CD4-positive, CD25-positive, alpha-beta regulatory T cell (primary cell): ENCODE data around the gene ERBB4. TPM values are rescaled to one million over a fixed set of nuclear protein-coding genes. Genes with fewer than 3 reads are reported as not detected.

Source experiments
- ATAC-seq, 2 donors: fragments of 150-1000 bp; cut with Tn5 transposase; one replicate each; pipeline ENCODE4 v1.10.0; 2021; ENCODE audit warnings: low read depth in 2 of 2, moderate number of reproducible peaks in 2 of 2, moderate library complexity in 1 of 2
- DNase-seq, 3 donors: peaks; one replicate each; pipeline versions ENCODE4 v3.0.0 to v3.0.0-alpha.2; 2012 to 2022; ENCODE audit warnings: mixed read lengths in 1 of 3
- H3K27ac ChIP-seq: one replicate; pipeline ENCODE4 v1.7.0; 2013; ENCODE audit warnings: mild to moderate bottlenecking, low read length; ENCODE audit not compliant: insufficient read depth, poor library complexity, severe bottlenecking
- H3K27me3 ChIP-seq: one replicate; pipeline ENCODE4 v1.7.0; 2013; ENCODE audit warnings: low read length; ENCODE audit not compliant: control insufficient read depth, insufficient read depth
- H3K36me3 ChIP-seq: one replicate; pipeline ENCODE4 v1.7.0; 2013; ENCODE audit warnings: mild to moderate bottlenecking, low read length, moderate library complexity; ENCODE audit not compliant: control insufficient read depth, insufficient read depth
- H3K4me1 ChIP-seq: 2 replicates; pipeline ENCODE4 v1.7.0; 2013; ENCODE audit warnings: mild to moderate bottlenecking, low read length; ENCODE audit not compliant: insufficient read depth, control insufficient read depth, poor library complexity, severe bottlenecking
- H3K4me3 ChIP-seq: one replicate; pipeline ENCODE4 v1.7.0; 2013; ENCODE audit warnings: low read depth, mild to moderate bottlenecking, low read length, moderate library complexity
- H3K9me3 ChIP-seq, 2 experiments: 1 replicate in 1 of 2; 2 replicates in 1 of 2; pipeline ENCODE4 v1.7.0; 2013; ENCODE audit warnings: low read length in 2 of 2, mild to moderate bottlenecking in 1 of 2, moderate library complexity in 1 of 2; ENCODE audit not compliant: control insufficient read depth in 2 of 2
- H3K27ac Mint-ChIP-seq, 3 donors: one replicate each; pipeline ENCODE4 v1.8.0; 2020 to 2022; ENCODE audit warnings: mild to moderate bottlenecking in 3 of 3, mixed read lengths in 3 of 3, moderate library complexity in 2 of 3
- H3K27me3 Mint-ChIP-seq: one replicate; pipeline ENCODE4 v1.8.0; 2022; ENCODE audit warnings: mild to moderate bottlenecking, mixed read lengths
- H3K36me3 Mint-ChIP-seq: one replicate; pipeline ENCODE4 v1.8.0; 2020; ENCODE audit warnings: mixed read lengths
- H3K4me1 Mint-ChIP-seq, 4 donors: one replicate each; pipeline ENCODE4 v1.8.0; 2020 to 2022; ENCODE audit warnings: mixed read lengths in 4 of 4, mild to moderate bottlenecking in 1 of 4
- H3K4me3 Mint-ChIP-seq, 4 donors: one replicate each; pipeline ENCODE4 v1.8.0; 2020 to 2022; ENCODE audit warnings: mild to moderate bottlenecking in 4 of 4, mixed read lengths in 4 of 4, moderate library complexity in 3 of 4
- H3K9me3 Mint-ChIP-seq, 7 donors: one replicate each; pipeline ENCODE4 v1.8.0; 2020 to 2022; ENCODE audit warnings: mixed read lengths in 7 of 7, mild to moderate bottlenecking in 3 of 7, moderate library complexity in 2 of 7
- polyA plus RNA-seq, 4 donors: library from polyadenylated mRNA; unstranded; fragments of 300-500 nt; fragmentation: Illumina TruSeq; gene quantifications; one replicate each; pipeline ENCODE4 v1.2.3, GENCODE V29; 2021
- total RNA-seq: library from RNA; stranded (reverse); gene quantifications from one replicate; pipeline ENCODE4 v1.2.3, GENCODE V29; 2022

Gene ERBB4
- total and polyA plus RNA-seq, 5 donors from 2014 or later = not detected

DNA sequence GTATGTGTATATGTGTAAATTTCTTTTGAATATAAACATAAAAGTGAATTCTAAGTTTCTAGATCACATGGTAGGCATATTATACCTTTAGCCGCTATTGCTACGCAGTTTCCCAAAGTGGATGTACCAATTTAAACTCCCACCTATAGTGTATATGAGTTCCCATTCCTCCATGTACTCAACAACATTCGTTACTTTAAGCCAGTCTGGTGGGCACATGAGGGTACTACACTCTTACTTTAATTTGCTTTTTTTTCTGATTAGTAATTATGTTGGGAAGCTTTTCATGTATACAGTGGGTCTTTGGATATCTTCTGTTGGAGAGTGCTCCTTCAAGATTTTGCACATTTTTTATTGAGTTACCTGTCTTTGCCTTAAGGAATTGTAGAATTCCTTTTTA, 683.8 kb downstream of the ERBB4 start:
- Histone ChIP-seq H3K27me3 (no peaks in the 10 kb centered on the region), H3K36me3 (no peaks in the 10 kb centered on the region), H3K9me3 (no peaks in the 10 kb centered on the region), H3K4me3 (no peak overlapping the region), H3K27ac (no peak overlapping the region), H3K4me1 (no peaks in the 10 kb centered on the region)
- Mint-ChIP-seq H3K4me1 (no peaks in the 10 kb centered on the region), H3K36me3 (no peaks in the 10 kb centered on the region), H3K9me3 (peaks cover 0 to 7% (median 2%) of the 10 kb centered on the region in 7 donors), H3K27me3 (no peaks in the 10 kb centered on the region), H3K27ac (no peak overlapping the region), H3K4me3 (no peak overlapping the region)
- DNase-seq (no peak), ATAC-seq (no peak)

DNA sequence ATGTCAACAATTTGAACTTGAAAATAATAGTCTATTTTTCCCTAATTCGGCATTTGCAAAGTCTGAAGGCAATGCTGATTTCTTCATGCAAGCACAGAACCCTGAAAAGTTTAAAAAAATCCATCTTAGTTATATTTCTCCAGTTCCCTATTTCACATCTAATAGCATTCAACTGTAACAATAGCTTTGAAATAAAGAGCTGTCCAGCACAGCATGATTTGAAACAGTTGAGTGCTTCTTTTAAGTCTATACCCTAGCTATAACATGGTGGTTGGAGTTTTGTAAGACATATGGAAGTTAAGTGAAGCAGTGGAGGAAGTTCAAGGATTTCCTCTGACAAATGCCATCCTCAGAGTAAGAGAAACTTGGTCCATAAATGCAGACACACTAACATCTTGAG, 691.9 kb downstream of the ERBB4 start:
- H3K27ac Mint-ChIP-seq = no peak overlapping the region
- Histone ChIP-seq H3K4me1 (no peaks in the 10 kb centered on the region), H3K27ac (no peak overlapping the region), H3K27me3 (no peaks in the 10 kb centered on the region), H3K36me3 (no peaks in the 10 kb centered on the region), H3K9me3 (no peaks in the 10 kb centered on the region), H3K4me3 (no peak overlapping the region)
- no peaks in the 10 kb centered on the region for H3K27me3 Mint-ChIP-seq
- DNase-seq (no peak), ATAC-seq (no peak)
- H3K36me3 Mint-ChIP-seq = no peaks in the 10 kb centered on the region
- H3K4me3 Mint-ChIP-seq = no peak overlapping the region
- H3K4me1 Mint-ChIP-seq = no peaks in the 10 kb centered on the region
- peaks cover 0 to 9% (median 5%) of the 10 kb centered on the region in 7 donors for H3K9me3 Mint-ChIP-seq

DNA sequence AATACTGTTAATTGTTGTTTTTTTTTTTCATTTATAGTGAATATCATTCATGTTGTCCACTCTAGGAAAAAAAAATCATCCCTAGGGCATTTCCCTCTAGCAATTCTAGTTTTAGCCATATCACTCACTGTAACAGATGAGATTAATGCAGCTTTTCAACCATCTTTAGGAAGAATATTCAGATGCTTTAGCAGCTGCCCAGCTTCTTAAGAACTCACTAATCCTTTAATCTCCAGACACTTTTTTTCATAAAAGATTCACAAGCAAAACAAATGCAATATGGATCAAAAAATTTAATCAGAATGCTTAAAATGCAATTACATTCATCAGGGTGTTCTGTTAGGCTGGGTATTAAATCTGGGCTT, 692.6 kb downstream of the ERBB4 start:
- Histone ChIP-seq H3K27me3 (no peaks in the 10 kb centered on the region), H3K9me3 (no peaks in the 10 kb centered on the region), H3K36me3 (no peaks in the 10 kb centered on the region), H3K27ac (no peak overlapping the region), H3K4me3 (no peak overlapping the region), H3K4me1 (no peaks in the 10 kb centered on the region)
- H3K36me3 Mint-ChIP-seq = no peaks in the 10 kb centered on the region
- ATAC-seq (no peak), DNase-seq (no peak)
- no peak overlapping the region for H3K27ac Mint-ChIP-seq
- no peaks in the 10 kb centered on the region for H3K4me1 Mint-ChIP-seq
- no peak overlapping the region for H3K4me3 Mint-ChIP-seq
- H3K27me3 Mint-ChIP-seq = no peaks in the 10 kb centered on the region
- H3K9me3 Mint-ChIP-seq = peaks cover 0 to 9% (median 5%) of the 10 kb centered on the region in 7 donors

DNA sequence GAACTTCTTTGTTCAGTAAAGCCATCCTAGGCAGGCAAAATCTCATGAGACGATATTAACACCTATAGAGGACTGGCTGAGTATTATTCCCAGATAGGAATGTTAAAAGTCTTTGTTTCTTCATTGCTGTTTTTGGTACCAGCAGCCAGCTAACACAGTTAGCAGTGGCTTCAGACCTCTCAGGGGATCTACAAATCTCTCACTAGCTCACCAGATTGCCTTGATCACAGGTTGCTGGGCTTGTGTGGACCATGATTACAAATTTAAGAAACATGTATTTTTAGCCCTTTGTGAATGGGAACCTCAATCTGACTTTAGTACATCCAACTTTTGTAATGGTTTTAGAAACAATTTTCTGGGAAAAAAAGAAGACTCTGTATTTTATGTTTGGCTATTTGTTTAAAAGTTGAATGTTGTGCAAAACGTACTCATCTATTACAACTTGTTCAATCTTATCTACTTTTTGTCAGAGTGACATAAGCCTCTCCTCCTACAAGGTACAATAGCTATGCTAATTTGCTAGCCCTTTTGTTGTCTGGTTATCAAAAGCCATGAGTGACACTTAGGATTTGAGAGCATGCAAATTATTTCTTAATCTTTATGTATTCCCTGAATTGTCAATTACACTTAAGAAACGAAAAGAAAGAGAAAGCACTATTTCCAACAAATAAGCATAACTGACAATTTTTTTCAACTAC, 693.1 kb downstream of the ERBB4 start:
- Histone ChIP-seq H3K4me1 (no peaks in the 10 kb centered on the region), H3K4me3 (no peak overlapping the region), H3K27ac (no peak overlapping the region), H3K9me3 (no peaks in the 10 kb centered on the region), H3K36me3 (no peaks in the 10 kb centered on the region), H3K27me3 (no peaks in the 10 kb centered on the region)
- ATAC-seq (no peak), DNase-seq (no peak)
- Mint-ChIP-seq H3K27ac (no peak overlapping the region), H3K9me3 (peaks cover 0 to 8% (median 5%) of the 10 kb centered on the region in 7 donors), H3K36me3 (no peaks in the 10 kb centered on the region), H3K4me1 (no peaks in the 10 kb centered on the region), H3K4me3 (no peak overlapping the region), H3K27me3 (no peaks in the 10 kb centered on the region)

DNA sequence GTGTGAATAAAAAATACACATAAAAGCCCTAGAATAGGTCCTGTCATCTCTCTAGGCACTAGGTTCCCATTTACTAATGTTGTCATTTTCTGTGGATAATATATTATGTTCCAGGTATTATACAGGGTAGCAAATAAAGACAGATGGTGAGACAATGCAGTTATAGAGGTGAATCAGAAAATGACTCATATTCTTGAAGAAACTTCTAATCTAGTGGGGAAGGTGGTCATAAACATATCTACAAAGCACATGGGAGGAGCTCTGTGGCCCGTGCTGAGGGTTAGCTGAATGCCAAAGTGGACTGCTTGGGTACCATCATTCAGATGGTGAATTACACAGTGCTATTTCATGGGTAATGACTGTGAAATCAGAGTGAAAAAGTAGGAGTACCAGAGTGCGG, 700.9 kb downstream of the ERBB4 start:
- no peak overlapping the region for H3K27ac ChIP-seq
- no peaks in the 10 kb centered on the region for H3K4me1 ChIP-seq
- Mint-ChIP-seq H3K9me3 (peaks cover 0 to 5% (median 3%) of the 10 kb centered on the region in 7 donors), H3K27ac (no peak overlapping the region), H3K36me3 (no peaks in the 10 kb centered on the region), H3K27me3 (no peaks in the 10 kb centered on the region), H3K4me3 (no peak overlapping the region), H3K4me1 (no peaks in the 10 kb centered on the region)
- no peaks in the 10 kb centered on the region for H3K36me3 ChIP-seq
- H3K27me3 ChIP-seq = no peaks in the 10 kb centered on the region
- DNase-seq = no peak
- H3K9me3 ChIP-seq = no peaks in the 10 kb centered on the region
- ATAC-seq = no peak
- H3K4me3 ChIP-seq = no peak overlapping the region

DNA sequence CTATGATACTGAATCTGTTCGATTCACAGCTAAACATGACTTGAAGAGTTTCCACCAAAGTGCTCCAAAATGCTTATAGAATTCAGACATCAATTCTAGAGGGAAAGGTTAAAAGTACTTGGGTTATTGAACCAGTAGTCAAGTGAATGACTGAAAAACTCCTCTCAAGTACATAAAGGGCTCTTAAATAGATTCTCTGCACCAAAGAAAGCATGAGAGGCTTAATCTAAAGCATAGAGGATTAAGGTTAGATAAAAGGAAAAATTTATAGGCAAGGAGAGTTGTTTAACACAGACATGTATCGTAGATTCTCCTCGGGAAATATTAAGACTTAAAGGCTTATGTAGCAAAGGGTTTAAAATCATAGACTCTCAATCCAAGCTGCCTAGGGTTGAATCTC, 701.4 kb downstream of the ERBB4 start:
- Histone ChIP-seq H3K36me3 (no peaks in the 10 kb centered on the region), H3K4me1 (no peaks in the 10 kb centered on the region), H3K27ac (no peak overlapping the region), H3K27me3 (no peaks in the 10 kb centered on the region), H3K4me3 (no peak overlapping the region), H3K9me3 (no peaks in the 10 kb centered on the region)
- DNase-seq (no peak), ATAC-seq (no peak)
- Mint-ChIP-seq H3K36me3 (no peaks in the 10 kb centered on the region), H3K27me3 (no peaks in the 10 kb centered on the region), H3K4me3 (no peak overlapping the region), H3K4me1 (no peaks in the 10 kb centered on the region), H3K27ac (no peak overlapping the region), H3K9me3 (peaks cover 0 to 5% (median 3%) of the 10 kb centered on the region in 7 donors)

DNA sequence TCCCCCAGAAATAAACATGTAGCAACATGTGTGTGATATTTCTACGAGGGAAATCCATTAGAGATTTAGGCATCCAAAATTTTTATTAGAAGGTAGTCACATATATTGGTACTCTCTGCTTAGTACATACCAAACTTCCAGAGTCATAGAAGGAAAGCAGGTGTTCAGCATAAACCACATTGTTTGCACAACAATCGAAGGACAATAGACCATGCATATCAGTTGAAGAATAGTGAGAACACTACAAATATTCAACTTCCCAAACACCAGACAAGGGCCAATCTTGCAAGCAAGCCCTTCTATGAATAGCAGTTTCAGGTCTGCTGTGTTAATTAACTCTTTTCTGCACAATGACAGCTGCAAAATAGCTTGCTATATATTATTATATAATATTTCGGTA, 702.2 kb downstream of the ERBB4 start:
- DNase-seq (no peak), ATAC-seq (no peak)
- Mint-ChIP-seq H3K27ac (no peak overlapping the region), H3K9me3 (peaks cover 0 to 5% (median 3%) of the 10 kb centered on the region in 7 donors), H3K27me3 (no peaks in the 10 kb centered on the region), H3K36me3 (no peaks in the 10 kb centered on the region), H3K4me1 (no peaks in the 10 kb centered on the region), H3K4me3 (no peak overlapping the region)
- no peak overlapping the region for H3K4me3 ChIP-seq
- no peaks in the 10 kb centered on the region for H3K4me1 ChIP-seq
- no peaks in the 10 kb centered on the region for H3K36me3 ChIP-seq
- no peaks in the 10 kb centered on the region for H3K27me3 ChIP-seq
- H3K9me3 ChIP-seq = no peaks in the 10 kb centered on the region
- no peak overlapping the region for H3K27ac ChIP-seq

DNA sequence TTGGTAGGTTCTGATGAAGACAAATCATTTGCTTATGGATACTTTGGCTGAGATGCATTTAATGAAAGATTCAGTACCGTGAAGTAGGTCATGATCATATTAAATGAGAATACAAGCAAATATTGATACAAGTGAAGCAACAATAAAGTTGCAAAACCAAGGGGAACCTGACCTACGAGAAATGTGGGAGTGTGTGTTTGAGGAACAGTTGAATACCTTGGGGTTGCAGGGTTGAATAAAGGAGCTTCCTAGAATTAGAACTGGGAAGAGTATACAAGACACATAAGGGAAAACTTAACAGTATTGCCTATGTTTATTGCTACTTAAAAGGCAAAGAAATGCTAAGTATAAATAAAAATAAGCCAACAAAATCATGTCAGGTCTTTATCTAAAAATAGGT, 702.9 kb downstream of the ERBB4 start:
- no peak overlapping the region for H3K27ac Mint-ChIP-seq

More for the DNA sequence above, 702.9 kb downstream of the ERBB4 start:
- H3K4me3 ChIP-seq = no peak overlapping the region
- H3K9me3 ChIP-seq = no peaks in the 10 kb centered on the region
- no peaks in the 10 kb centered on the region for H3K36me3 ChIP-seq
- no peak for DNase-seq
- H3K27me3 Mint-ChIP-seq = no peaks in the 10 kb centered on the region
- H3K4me1 ChIP-seq = no peaks in the 10 kb centered on the region
- H3K4me3 Mint-ChIP-seq = no peak overlapping the region
- no peaks in the 10 kb centered on the region for H3K36me3 Mint-ChIP-seq
- no peaks in the 10 kb centered on the region for H3K27me3 ChIP-seq
- H3K27ac ChIP-seq = no peak overlapping the region
- H3K4me1 Mint-ChIP-seq = no peaks in the 10 kb centered on the region
- no peak for ATAC-seq
- peaks cover 0 to 5% (median 3%) of the 10 kb centered on the region in 7 donors for H3K9me3 Mint-ChIP-seq
